Esophagus squamous epithelium (tissue), 5 donors: ENCODE measurements around the gene APH1A. TPM values are rescaled to one million over a fixed set of nuclear protein-coding genes. Genes with fewer than 3 reads are reported as not detected.
"Not testable (repeated sequence)": the region's sequence is repeated elsewhere in the genome, so short reads cannot be mapped to it uniquely, and the experiment has no call there.

Experiments
- DNase-seq: peaks from one replicate; lab custom pipeline; 2025; lab: John Stamatoyannopoulos, UW
- H3K27ac ChIP-seq, 4 donors: fragments of 200-600 bp; sonication (generic); one replicate each; pipeline ENCODE4 v1.5.1; 2016 to 2019; ENCODE audit warnings: mild to moderate bottlenecking in 1 of 4
- H3K27me3 ChIP-seq, 4 donors: fragments of 200-600 bp; sonication (generic); 1 replicate in 3 of 4; 2 replicates in 1 of 4; pipeline versions ENCODE4 v1.5.1 to v1.6.0; 2017 to 2021; ENCODE audit warnings: antibody characterized with exemption in 1 of 4
- H3K36me3 ChIP-seq, 3 donors: fragments of 200-600 bp; sonication (generic); one replicate each; pipeline ENCODE4 v1.5.1; 2016 to 2019
- H3K4me1 ChIP-seq, 3 donors: fragments of 200-600 bp; sonication (generic); one replicate each; pipeline ENCODE4 v1.5.1; 2017 to 2019
- H3K4me3 ChIP-seq, 4 donors: fragments of 200-600 bp; sonication (generic); 1 replicate in 3 of 4; 2 replicates in 1 of 4; pipeline ENCODE4 v1.5.1; 2016 to 2019; ENCODE audit warnings: mild to moderate bottlenecking in 2 of 4, moderate library complexity in 1 of 4
- H3K9me3 ChIP-seq, 3 donors: fragments of 200-600 bp; sonication (generic); one replicate each; pipeline ENCODE4 v1.5.1; 2016 to 2019
- CTCF ChIP-seq, 6 experiments: fragments of 450-650 bp in 4 of 6; fragments of 200-600 bp in 2 of 6; sonication (generic) in 2 of 6; IDR thresholded peaks; one replicate each; pipeline ENCODE4 v1.5.1; 2016 to 2019; ENCODE audit warnings: antibody characterized with exemption in 6 of 6, mild to moderate bottlenecking in 4 of 6, moderate library complexity in 4 of 6
- POLR2A ChIP-seq, 4 donors: fragments of 450-650 bp; IDR thresholded peaks; one replicate each; pipeline ENCODE4 v1.6.1; 2017; ENCODE audit warnings: antibody characterized with exemption in 4 of 4, mild to moderate bottlenecking in 4 of 4, moderate library complexity in 3 of 4
- WGBS, 2 donors: methylation state at CpG; one replicate each; pipeline ENCODE4 v1.1.5; 2018; 5-methylcytosine and 5-hydroxymethylcytosine counted together
- intact Hi-C: fragments of 100-400 bp; cut with DNase I; formaldehyde crosslinking; loops from one replicate; pipeline ENCODE4 v1.15.0; 2022
- small RNA-seq, 4 donors: library from RNA; depleted of rRNA; stranded (forward); fragments of <200 nt; gene quantifications; one replicate each; pipeline ENCODE3, GENCODE V24; 2016
- total RNA-seq, 4 donors: library from RNA; depleted of rRNA; stranded (reverse); fragments of >200 nt; gene quantifications; one replicate each; pipeline ENCODE4 v1.1.0, GENCODE V29; 2016
- donor health status: DM: yes; HTN: yes; CAD: no.

Gene APH1A
- total RNA-seq, 4 donors from 2014 or later = 94.0 to 112 (median 95.2) TPM

- H3K27me3 ChIP-seq = no peaks in the 10 kb centered on the region
- no peak for DNase-seq
- H3K4me3 ChIP-seq = no peak overlapping the region
- WGBS, 2 donors = 67 to 81% methylated on average over 1 of the region's 1 CpG
- H3K27ac ChIP-seq = no peak overlapping the region
- H3K9me3 ChIP-seq = no peaks in the 10 kb centered on the region
- peaks cover 0 to 96% (median 17%) of the 10 kb centered on the region in 3 donors for H3K36me3 ChIP-seq
- H3K4me1 ChIP-seq = no peaks in the 10 kb centered on the region
- TF ChIP-seq CTCF (IDR thresholded peaks at IDR 0.05) (no peak), POLR2A (IDR thresholded peaks at IDR 0.05) (no peak)
- intact Hi-C loops = no loop called here
Measured at GRCh38 chr1:150224983-150225382, 43.8 kb downstream of the APH1A start.

GRCh38 chr1:150221552-150221951 lies 47.3 kb downstream of the APH1A start:
- WGBS, 2 donors = 77 to 91% methylated on average over 2 of the region's 2 CpGs
- Histone ChIP-seq H3K36me3 (peaks cover 0 to 74% (median 17%) of the 10 kb centered on the region in 3 donors), H3K27me3 (no peaks in the 10 kb centered on the region), H3K9me3 (no peaks in the 10 kb centered on the region), H3K4me3 (no peak overlapping the region), H3K27ac (no peak overlapping the region), H3K4me1 (no peaks in the 10 kb centered on the region)
- intact Hi-C loops = no loop called here
- TF ChIP-seq CTCF (IDR thresholded peaks at IDR 0.05) = peak in 4 of 6 experiments; percentile 22 to 50 (median 48)
- no peak for TF ChIP-seq POLR2A (IDR thresholded peaks at IDR 0.05)
- DNase-seq = no peak

DNA sequence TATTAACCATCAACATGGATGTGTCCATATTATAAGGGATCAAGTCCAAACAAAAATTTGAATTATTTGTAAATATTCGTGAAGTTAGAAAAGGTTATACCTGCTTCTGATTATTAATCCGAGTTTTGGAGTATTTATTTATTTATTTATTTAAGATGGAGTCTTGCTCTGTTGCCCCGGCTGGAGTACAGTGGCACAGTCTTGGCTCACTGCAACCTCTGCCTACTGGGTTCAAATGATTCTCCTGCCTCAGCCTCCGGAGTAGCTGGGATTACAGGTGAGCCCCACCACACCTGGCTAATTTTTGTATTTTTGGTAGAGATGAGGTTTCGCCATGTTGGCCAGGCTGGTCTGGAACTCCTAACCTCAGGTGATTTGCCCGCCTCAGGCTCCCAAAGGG lies 53.0 kb downstream of the APH1A start:
- Histone ChIP-seq H3K4me1 (peaks cover 0 to 13% (median 2%) of the 10 kb centered on the region in 3 donors), H3K36me3 (peaks cover 0 to 21% (median 0%) of the 10 kb centered on the region in 3 donors)
- intact Hi-C loops, H3K27ac ChIP-seq, H3K9me3 ChIP-seq, H3K27me3 ChIP-seq, H3K4me3 ChIP-seq, DNase-seq: not testable (repeated sequence)
- 90 to 92% methylated on average over 5 to 6 of the region's 6 CpGs for WGBS, 2 donors

Small RNA genes lying within 50 kb of the gene (small RNA-seq; reads per million reads assigned to genes)
- 0.14 to 0.18 (median 0.15) reads per million in 4 donors for gene RNU2-17P

Other genes starting within 250 kb of the APH1A start
- gene VPS45, start 201.2 kb downstream of the APH1A start, total RNA-seq = 10 to 100 TPM; 23.4 to 31.7 (median 29.1) TPM
- 10 to 100 TPM in 2 of 4 donors, 1 to 10 TPM in 2; 6.0 to 46.9 (median 13.3) TPM for gene PLEKHO1, start 119.1 kb downstream of the APH1A start, total RNA-seq
- 10 to 100 TPM in 3 of 4 donors, 1 to 10 TPM in 1; 8.8 to 23.6 (median 18.5) TPM for gene ANP32E, start 32.9 kb downstream of the APH1A start, total RNA-seq
- not detected for gene CA14, start 11.2 kb downstream of the APH1A start, total RNA-seq
- gene C1orf54, start 3.8 kb upstream of the APH1A start, total RNA-seq = 10 to 100 TPM in 1 of 4 donors, 1 to 10 TPM in 2, not detected in 1; 2.3 to 17.2 (median 4.5) TPM
- gene CIART, start 13.5 kb upstream of the APH1A start, total RNA-seq = 1 to 10 TPM in 2 of 4 donors, under 1 TPM in 1, not detected in 1; 0.61 to 6.7 (median 2.5) TPM
- 10 to 100 TPM; 31.7 to 41.3 (median 38.7) TPM for gene MRPS21, start 24.8 kb upstream of the APH1A start, total RNA-seq
- 10 to 100 TPM; 15.1 to 44.8 (median 29.0) TPM for gene PRPF3, start 52.5 kb upstream of the APH1A start, total RNA-seq
- gene RPRD2, start 95.1 kb upstream of the APH1A start, total RNA-seq = 10 to 100 TPM; 14.7 to 17.9 (median 15.2) TPM
- 10 to 100 TPM; 10.5 to 16.5 (median 13.7) TPM for gene TARS2, start 218.4 kb upstream of the APH1A start, total RNA-seq
- 1,000 to 10,000 TPM in 1 of 4 donors, 100 to 1,000 TPM in 3; 311 to 1,013 (median 406) TPM for gene ECM1, start 239.1 kb upstream of the APH1A start, total RNA-seq
- gene FALEC, start 246.7 kb upstream of the APH1A start, total RNA-seq = 1 to 10 TPM in 1 of 4 donors, not detected in 3; 3.6 TPM